ENCODE results near the gene ZDHHC5. TPM values are rescaled to one million over a fixed set of nuclear protein-coding genes. Genes with fewer than 3 reads are reported as not detected.

The ZDHHC5 gene
- total and polyA plus RNA-seq, 3 donors from 2014 or later, result 75.4 to 124 (median 79.8) TPM

DNA sequence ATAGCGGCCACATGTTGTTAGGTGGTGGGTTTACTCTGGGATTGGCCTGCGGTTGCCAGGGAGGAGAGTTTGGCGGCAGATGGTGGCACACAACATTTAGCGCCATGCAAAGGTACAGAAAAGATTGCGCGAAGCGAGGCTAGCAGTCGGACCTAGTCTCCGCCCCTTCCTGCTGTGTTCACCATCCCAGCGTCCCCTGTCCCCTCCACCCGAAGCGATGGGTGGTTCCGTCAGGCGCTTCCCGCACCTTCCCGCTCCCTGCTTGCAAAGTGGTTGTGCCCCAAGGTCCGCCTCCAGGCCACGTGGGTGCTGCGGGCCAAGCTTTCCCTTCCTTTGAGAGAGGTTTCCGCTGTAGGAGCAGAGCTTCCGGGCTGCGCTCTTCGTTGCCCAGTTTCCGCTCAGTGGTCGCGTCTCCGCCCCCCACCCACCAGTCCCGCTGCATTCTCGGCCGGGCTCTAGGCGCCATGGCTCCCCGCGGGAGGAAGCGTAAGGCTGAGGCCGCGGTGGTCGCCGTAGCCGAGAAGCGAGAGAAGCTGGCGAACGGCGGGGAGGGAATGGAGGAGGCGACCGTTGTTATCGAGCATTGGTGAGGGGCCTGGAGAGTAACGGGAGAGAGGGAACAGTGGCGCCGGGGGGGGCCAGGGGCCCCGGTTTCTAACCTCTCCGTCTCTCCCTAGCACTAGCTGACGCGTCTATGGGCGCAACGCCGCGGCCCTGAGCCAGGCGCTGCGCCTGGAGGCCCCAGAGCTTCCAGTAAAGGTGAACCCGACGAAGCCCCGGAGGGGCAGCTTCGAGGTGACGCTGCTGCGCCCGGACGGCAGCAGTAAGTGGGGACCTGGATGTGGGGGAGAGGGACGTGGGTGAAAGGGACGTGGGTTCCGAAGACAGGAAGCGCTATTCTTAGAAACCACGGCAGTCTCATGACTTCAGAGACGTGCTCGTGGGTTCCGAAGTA, 73.5 kb downstream of the ZDHHC5 start, which contains the start of gene SELENOH:
Gene SELENOH (plus strand): TSS at position 360 of the 955 bp plus-strand sequence. CDS start 105 bp downstream, at position 465.
- no peaks in the 10 kb centered on the region for H3K36me3 ChIP-seq (ENCODE audit: low read depth, missing control alignments)
- WGBS, 2 donors, result 1 to 4% methylated on average over 41 to 75 of the region's 75 CpGs
- intact Hi-C loops (cut with DNase I; ENCODE audit: low total_unique reads), result loop anchor here (10.0 kb wide), 1 partner anchor 63 kb away; no protein-coding TSS in a partner anchor

DNA sequence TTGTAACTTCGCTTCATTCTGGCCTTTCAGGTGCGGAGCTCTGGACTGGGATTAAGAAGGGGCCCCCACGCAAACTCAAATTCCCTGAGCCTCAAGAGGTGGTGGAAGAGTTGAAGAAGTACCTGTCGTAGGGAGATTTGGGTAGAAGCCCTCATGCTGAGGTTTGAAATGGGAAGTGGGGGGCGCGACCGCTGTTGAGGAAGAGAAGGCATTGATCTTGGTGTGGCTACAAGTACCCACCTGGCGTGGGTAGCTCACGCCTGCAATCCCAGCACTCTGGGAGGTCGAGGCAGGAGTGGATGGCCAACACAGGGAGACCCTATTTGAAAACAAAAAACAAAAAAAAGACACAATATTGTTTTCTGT, 74.2 kb downstream of the ZDHHC5 start:
- WGBS, 2 donors, result 0 to 4% methylated on average over 9 to 10 of the region's 10 CpGs
- H3K27me3 ChIP-seq, result no peaks in the 10 kb centered on the region
- peak overlapping the region; percentile 89 to 91 for H3K27ac ChIP-seq
- no peaks in the 10 kb centered on the region for H3K9me3 ChIP-seq
- peak overlapping the region; percentile 73 to 87 for H3K4me3 ChIP-seq
- peaks cover 11% of the 10 kb centered on the region for H3K4me1 ChIP-seq
- H3K36me3 ChIP-seq (ENCODE audit: low read depth, missing control alignments), result no peaks in the 10 kb centered on the region
- intact Hi-C loops (cut with DNase I; ENCODE audit: low total_unique reads), result loop anchor here (10.0 kb wide), 1 partner anchor 63 kb away; no protein-coding TSS in a partner anchor
- TF ChIP-seq POLR2A (IDR thresholded peaks at IDR 0.05), result no peak
- TF ChIP-seq, protein P1, sequence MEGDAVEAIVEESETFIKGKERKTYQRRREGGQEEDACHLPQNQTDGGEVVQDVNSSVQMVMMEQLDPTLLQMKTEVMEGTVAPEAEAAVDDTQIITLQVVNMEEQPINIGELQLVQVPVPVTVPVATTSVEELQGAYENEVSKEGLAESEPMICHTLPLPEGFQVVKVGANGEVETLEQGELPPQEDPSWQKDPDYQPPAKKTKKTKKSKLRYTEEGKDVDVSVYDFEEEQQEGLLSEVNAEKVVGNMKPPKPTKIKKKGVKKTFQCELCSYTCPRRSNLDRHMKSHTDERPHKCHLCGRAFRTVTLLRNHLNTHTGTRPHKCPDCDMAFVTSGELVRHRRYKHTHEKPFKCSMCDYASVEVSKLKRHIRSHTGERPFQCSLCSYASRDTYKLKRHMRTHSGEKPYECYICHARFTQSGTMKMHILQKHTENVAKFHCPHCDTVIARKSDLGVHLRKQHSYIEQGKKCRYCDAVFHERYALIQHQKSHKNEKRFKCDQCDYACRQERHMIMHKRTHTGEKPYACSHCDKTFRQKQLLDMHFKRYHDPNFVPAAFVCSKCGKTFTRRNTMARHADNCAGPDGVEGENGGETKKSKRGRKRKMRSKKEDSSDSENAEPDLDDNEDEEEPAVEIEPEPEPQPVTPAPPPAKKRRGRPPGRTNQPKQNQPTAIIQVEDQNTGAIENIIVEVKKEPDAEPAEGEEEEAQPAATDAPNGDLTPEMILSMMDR (IDR thresholded peaks at IDR 0.05), result no peak
- DNase-seq, result no peak

More for the DNA sequence above, 73.5 kb downstream of the ZDHHC5 start, which contains the start of gene SELENOH:
- Histone ChIP-seq H3K9me3 (no peaks in the 10 kb centered on the region), H3K27ac (peak within 1 kb of the TSS; percentile 89 to 91), H3K4me3 (peak within 1 kb of the TSS; percentile 73 to 87), H3K27me3 (no peaks in the 10 kb centered on the region), H3K4me1 (peaks cover 11% of the 10 kb centered on the region)
- peak; percentile 97 for DNase-seq
- TF ChIP-seq, protein P1 (IDR thresholded peaks at IDR 0.05), result no peak
- TF ChIP-seq POLR2A (IDR thresholded peaks at IDR 0.05), result no peak

- Histone ChIP-seq H3K27me3 (no peaks in the 10 kb centered on the region), H3K27ac (no peak overlapping the region), H3K9me3 (no peaks in the 10 kb centered on the region), H3K4me3 (no peak overlapping the region), H3K36me3 (ENCODE audit: low read depth, missing control alignments) (no peaks in the 10 kb centered on the region), H3K4me1 (peaks cover 11% of the 10 kb centered on the region)
- TF ChIP-seq, protein P1 (IDR thresholded peaks at IDR 0.05), result no peak
- TF ChIP-seq POLR2A (IDR thresholded peaks at IDR 0.05), result no peak
- no peak for DNase-seq
- intact Hi-C loops (cut with DNase I; ENCODE audit: low total_unique reads), result loop anchor here (10.0 kb wide), 1 partner anchor 60 kb away; no protein-coding TSS in a partner anchor
- WGBS, 2 donors, result 82 to 94% methylated on average over 2 of the region's 2 CpGs
Observed at GRCh38 chr11:57744357-57744756, 76.4 kb downstream of the ZDHHC5 start.

DNA sequence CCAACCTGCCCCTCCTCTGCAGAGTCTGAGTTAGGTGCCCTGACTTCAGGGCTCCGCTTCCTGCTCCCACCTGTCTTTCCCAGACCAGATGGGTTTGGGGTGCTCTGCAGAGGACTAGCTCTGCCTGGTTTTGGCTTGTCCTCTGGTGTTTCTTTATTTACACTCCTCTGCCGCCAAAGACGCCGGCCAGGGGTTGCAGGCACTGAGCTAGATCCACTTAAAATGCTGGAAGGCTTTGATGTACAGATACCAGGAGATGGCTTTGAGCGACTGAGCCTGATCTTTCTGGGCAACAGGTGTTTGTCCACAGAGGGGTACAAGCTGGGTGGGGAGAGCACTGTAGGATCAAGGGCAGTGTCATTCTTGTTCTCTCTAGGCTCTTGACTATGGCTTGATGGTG, 77.3 kb downstream of the ZDHHC5 start:
- peaks cover 11% of the 10 kb centered on the region for H3K4me1 ChIP-seq
- H3K4me3 ChIP-seq, result no peak overlapping the region
- DNase-seq, result no peak
- H3K27me3 ChIP-seq, result no peaks in the 10 kb centered on the region
- H3K27ac ChIP-seq, result no peak overlapping the region
- H3K9me3 ChIP-seq, result no peaks in the 10 kb centered on the region
- WGBS, 2 donors, result 82 to 91% methylated on average over 5 of the region's 5 CpGs
- TF ChIP-seq, protein P1 (IDR thresholded peaks at IDR 0.05), result no peak
- TF ChIP-seq POLR2A (IDR thresholded peaks at IDR 0.05), result no peak
- H3K36me3 ChIP-seq (ENCODE audit: low read depth, missing control alignments), result no peaks in the 10 kb centered on the region
- intact Hi-C loops (cut with DNase I; ENCODE audit: low total_unique reads), result loop anchor here (10.0 kb wide), 1 partner anchor 60 kb away; no protein-coding TSS in a partner anchor

All from testis (tissue), 3 donors.